Caco-2 (cell line): ENCODE data around the gene ARHGEF10L. TPM values are rescaled to one million over a fixed set of nuclear protein-coding genes. Genes with fewer than 3 reads are reported as not detected.

Experiments used
- BruUV-seq: library from RNA; stranded (reverse); fragments of 400-500 nt; replicated peaks from 2 replicates; lab custom pipeline; 2021; lab: Mats Ljungman, UMichigan
- CTCF ChIA-PET: fragments of 300-600 bp; sonication (Branson Sonifier 250); formaldehyde crosslinking; loops from one replicate; lab custom pipeline; 2022; ENCODE audit warnings: antibody characterized with exemption; lab: Charles Lee
- POLR2A ChIA-PET: fragments of 300-600 bp; sonication (Branson Sonifier 250); formaldehyde crosslinking; loops from one replicate; lab custom pipeline; 2022; ENCODE audit warnings: antibody characterized with exemption; lab: Charles Lee
- DNase-seq, 2 experiments: peaks; one replicate each; pipeline versions ENCODE4 v3.0.0 to v3.0.0-alpha.2; 2020 to 2022
- H3K27me3 ChIP-seq: replicated peaks from 2 replicates; pipeline ENCODE4 v1.6.0; 2011; ENCODE audit warnings: low read length; ENCODE audit not compliant: control insufficient read depth, insufficient read depth
- H3K36me3 ChIP-seq: 2 replicates; pipeline ENCODE4 v1.5.1; 2011; ENCODE audit warnings: low read length; ENCODE audit not compliant: control insufficient read depth, insufficient read depth
- H3K4me1 ChIP-seq: fragments of 250-450 bp; sonication (Bioruptor Pico); 2 replicates; pipeline ENCODE4 v1.5.1; 2020; ENCODE audit warnings: mild to moderate bottlenecking
- H3K4me3 ChIP-seq: 2 replicates; pipeline ENCODE4 v1.5.1; 2011; ENCODE audit warnings: low read depth, mild to moderate bottlenecking, control low read depth, low read length
- H3K9me3 ChIP-seq: fragments of 250-450 bp; sonication (Bioruptor Pico); 2 replicates; pipeline ENCODE4 v1.5.1; 2020; ENCODE audit warnings: mild to moderate bottlenecking, moderate library complexity
- H3K27ac Mint-ChIP-seq: one replicate; pipeline ENCODE4 v1.8.0; 2022; ENCODE audit warnings: mixed read lengths; ENCODE audit not compliant: unreplicated experiment
- H3K27me3 Mint-ChIP-seq: one replicate; pipeline ENCODE4 v1.8.0; 2022; ENCODE audit warnings: mixed read lengths; ENCODE audit not compliant: insufficient read depth, unreplicated experiment
- H3K36me3 Mint-ChIP-seq: one replicate; pipeline ENCODE4 v1.8.0; 2022; ENCODE audit warnings: mild to moderate bottlenecking, mixed read lengths; ENCODE audit not compliant: insufficient read depth, unreplicated experiment
- H3K4me1 Mint-ChIP-seq: one replicate; pipeline ENCODE4 v1.8.0; 2022; ENCODE audit warnings: low read depth, mixed read lengths; ENCODE audit not compliant: unreplicated experiment
- H3K4me3 Mint-ChIP-seq: one replicate; pipeline ENCODE4 v1.8.0; 2022; ENCODE audit warnings: mild to moderate bottlenecking, moderate library complexity, mixed read lengths; ENCODE audit not compliant: unreplicated experiment
- H3K9me3 Mint-ChIP-seq: one replicate; pipeline ENCODE4 v1.8.0; 2022; ENCODE audit warnings: mixed read lengths; ENCODE audit not compliant: unreplicated experiment
- intact Hi-C: fragments of 100-400 bp; cut with micrococcal nuclease; formaldehyde crosslinking; loops from one replicate; pipeline ENCODE4 v1.10.0; 2022; ENCODE audit not compliant: unreplicated experiment
- total RNA-seq: library from RNA; stranded (reverse); gene quantifications from 2 replicates; pipeline ENCODE4 v1.2.3, GENCODE V29; 2022
- TF ChIP-seq, protein P1 (sequence below), 2 experiments: fragments of 200-600 bp in 1 of 2; IDR thresholded peaks; 1 replicate in 1 of 2; 2 replicates in 1 of 2; pipeline versions ENCODE4 v1.5.1 to v1.8.0; 2011 to 2022; ENCODE audit warnings: antibody characterized with exemption in 1 of 2, control low read depth in 1 of 2, inconsistent platforms in 1 of 2, low read depth in 1 of 2, low read length in 1 of 2, mild to moderate bottlenecking in 1 of 2, moderate library complexity in 1 of 2; ENCODE audit not compliant: insufficient read depth in 1 of 2, severe bottlenecking in 1 of 2, unreplicated experiment in 1 of 2

The ARHGEF10L gene
- total RNA-seq, 1 experiment from 2014 or later = 31.3 TPM

GRCh38 chr1:17682400-17682799 is 142.9 kb downstream of the ARHGEF10L start:
- H3K9me3 Mint-ChIP-seq = no peaks in the 10 kb centered on the region
- no peaks in the 10 kb centered on the region for H3K27me3 Mint-ChIP-seq
- H3K4me3 Mint-ChIP-seq = no peak overlapping the region
- Histone ChIP-seq H3K27me3 (no peaks in the 10 kb centered on the region), H3K9me3 (no peaks in the 10 kb centered on the region), H3K4me3 (no peak overlapping the region), H3K4me1 (no peaks in the 10 kb centered on the region), H3K36me3 (no peaks in the 10 kb centered on the region; the same call in 1 of the 2 replicates)
- TF ChIP-seq, protein P1, sequence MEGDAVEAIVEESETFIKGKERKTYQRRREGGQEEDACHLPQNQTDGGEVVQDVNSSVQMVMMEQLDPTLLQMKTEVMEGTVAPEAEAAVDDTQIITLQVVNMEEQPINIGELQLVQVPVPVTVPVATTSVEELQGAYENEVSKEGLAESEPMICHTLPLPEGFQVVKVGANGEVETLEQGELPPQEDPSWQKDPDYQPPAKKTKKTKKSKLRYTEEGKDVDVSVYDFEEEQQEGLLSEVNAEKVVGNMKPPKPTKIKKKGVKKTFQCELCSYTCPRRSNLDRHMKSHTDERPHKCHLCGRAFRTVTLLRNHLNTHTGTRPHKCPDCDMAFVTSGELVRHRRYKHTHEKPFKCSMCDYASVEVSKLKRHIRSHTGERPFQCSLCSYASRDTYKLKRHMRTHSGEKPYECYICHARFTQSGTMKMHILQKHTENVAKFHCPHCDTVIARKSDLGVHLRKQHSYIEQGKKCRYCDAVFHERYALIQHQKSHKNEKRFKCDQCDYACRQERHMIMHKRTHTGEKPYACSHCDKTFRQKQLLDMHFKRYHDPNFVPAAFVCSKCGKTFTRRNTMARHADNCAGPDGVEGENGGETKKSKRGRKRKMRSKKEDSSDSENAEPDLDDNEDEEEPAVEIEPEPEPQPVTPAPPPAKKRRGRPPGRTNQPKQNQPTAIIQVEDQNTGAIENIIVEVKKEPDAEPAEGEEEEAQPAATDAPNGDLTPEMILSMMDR (IDR thresholded peaks at IDR 0.05; ENCODE audit: insufficient read depth in 1 of 2, low read depth in 1 of 2, low read length in 1 of 2, severe bottlenecking in 1 of 2, unreplicated experiment in 1 of 2) = no peak
- no peak overlapping the region for H3K27ac Mint-ChIP-seq
- intact Hi-C loops = no loop called here
- ChIA-PET POLR2A (no interaction called here), CTCF (no interaction called here)
- no TSS peak for BruUV-seq
- DNase-seq = no peak
- H3K4me1 Mint-ChIP-seq = no peaks in the 10 kb centered on the region
- H3K36me3 Mint-ChIP-seq = peaks cover 11% of the 10 kb centered on the region

DNA sequence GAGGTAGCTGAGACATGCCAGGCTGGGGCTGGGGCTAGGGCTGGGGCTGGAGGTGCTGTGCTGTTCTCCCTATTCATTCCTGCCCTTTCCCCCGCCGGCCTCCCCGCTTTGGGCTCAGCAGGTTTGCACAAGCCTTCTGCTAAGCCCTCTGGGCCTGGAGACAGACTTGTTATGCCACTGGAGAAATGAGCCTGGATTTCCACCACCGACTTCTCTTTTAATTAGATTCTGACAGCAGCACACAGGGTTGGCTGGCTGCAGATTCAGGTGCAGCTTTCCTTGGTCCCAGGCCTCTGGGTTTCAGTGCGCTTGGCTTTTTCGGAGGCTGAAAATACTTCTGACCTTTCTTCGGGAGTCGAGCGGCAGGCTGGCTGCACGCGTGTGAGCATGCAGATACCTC is 144.1 kb downstream of the ARHGEF10L start:
- Histone ChIP-seq H3K27me3 (no peaks in the 10 kb centered on the region), H3K9me3 (no peaks in the 10 kb centered on the region), H3K36me3 (no peaks in the 10 kb centered on the region; the same call in 1 of the 2 replicates), H3K4me3 (no peak overlapping the region), H3K4me1 (no peaks in the 10 kb centered on the region)
- Mint-ChIP-seq H3K27me3 (no peaks in the 10 kb centered on the region), H3K4me3 (no peak overlapping the region), H3K36me3 (peaks cover 11% of the 10 kb centered on the region), H3K27ac (no peak overlapping the region), H3K9me3 (no peaks in the 10 kb centered on the region), H3K4me1 (no peaks in the 10 kb centered on the region)
- ChIA-PET POLR2A (no interaction called here), CTCF (no interaction called here)
- intact Hi-C loops = no loop called here
- DNase-seq = no peak
- BruUV-seq = no TSS peak
- TF ChIP-seq, protein P1 (IDR thresholded peaks at IDR 0.05; ENCODE audit: insufficient read depth in 1 of 2, low read depth in 1 of 2, low read length in 1 of 2, severe bottlenecking in 1 of 2, unreplicated experiment in 1 of 2) = no peak

- Histone ChIP-seq H3K27me3 (no peaks in the 10 kb centered on the region), H3K36me3 (no peaks in the 10 kb centered on the region; the same call in 1 of the 2 replicates), H3K9me3 (no peaks in the 10 kb centered on the region), H3K4me1 (no peaks in the 10 kb centered on the region), H3K4me3 (no peak overlapping the region)
- no TSS peak for BruUV-seq
- H3K27me3 Mint-ChIP-seq = no peaks in the 10 kb centered on the region
- H3K4me3 Mint-ChIP-seq = no peak overlapping the region
- no peaks in the 10 kb centered on the region for H3K4me1 Mint-ChIP-seq
- POLR2A ChIA-PET = no interaction called here
- CTCF ChIA-PET = no interaction called here
- no peak for DNase-seq
- intact Hi-C loops = no loop called here
- no peak overlapping the region for H3K27ac Mint-ChIP-seq
- TF ChIP-seq, protein P1 (IDR thresholded peaks at IDR 0.05; ENCODE audit: insufficient read depth in 1 of 2, low read depth in 1 of 2, low read length in 1 of 2, severe bottlenecking in 1 of 2, unreplicated experiment in 1 of 2) = no peak
- peaks cover 11% of the 10 kb centered on the region for H3K36me3 Mint-ChIP-seq
- no peaks in the 10 kb centered on the region for H3K9me3 Mint-ChIP-seq
Measured at GRCh38 chr1:17684810-17685209, 145.3 kb downstream of the ARHGEF10L start.
